K562 (cell line): ENCODE results near the gene KRTAP2-1. TPM values are rescaled to one million over a fixed set of nuclear protein-coding genes. Genes with fewer than 3 reads are reported as not detected.

Experiments
- ATAC-seq: fragments of 200-7000 bp; cut with Tn5 transposase; 3 replicates; pipeline ENCODE4 v1.9.1; 2020; ENCODE audit warnings: moderate library complexity
- BruUV-seq: library from RNA; stranded (reverse); fragments of 400-500 nt; replicated peaks from 2 replicates; lab custom pipeline; 2021; lab: Mats Ljungman, UMichigan
- CTCF ChIA-PET: fragments of 300-600 bp; formaldehyde crosslinking; extraction: SDS; loops from one replicate; lab custom pipeline; 2021; ENCODE audit warnings: low intra/inter-chr PET ratio; lab: Yijun Ruan, JAX
- POLR2A ChIA-PET: fragments of 300-600, 350-650 bp; sonication (Branson Sonifier 250); formaldehyde crosslinking; extraction: SDS; loops from one replicate; lab custom pipeline; 2021; ENCODE audit warnings: antibody characterized with exemption, inconsistent platforms; lab: Yijun Ruan, JAX
- DNase-seq, 4 experiments: peaks; one replicate each; pipeline versions ENCODE4 v3.0.0 to v3.0.0-alpha.2; 2011 to 2018; ENCODE audit warnings: low spot score in 3 of 4, mixed read lengths in 3 of 4; ENCODE audit errors: extremely low read depth in 1 of 4
- FAIRE-seq: peaks from 2 replicates; lab custom pipeline; 2011; peaks lifted over from hg19 to GRCh38; lab: Jason Lieb, UNC
- H2AFZ ChIP-seq: 2 replicates; pipeline ENCODE4 v1.6.0; 2011; ENCODE audit warnings: low read depth, low read length, control low read depth, inconsistent platforms
- H3K27ac ChIP-seq: fragments of 200-600 bp; 3 replicates; pipeline ENCODE4 v1.8.0; 2011; ENCODE audit warnings: low read depth, mild to moderate bottlenecking, control low read depth, inconsistent platforms, low read length, moderate library complexity, mixed read lengths; ENCODE audit errors: extremely low read depth
- H3K27me3 ChIP-seq, 2 experiments: fragments of 300-600 bp in 1 of 2; 2 replicates in 1 of 2; 3 replicates in 1 of 2; pipeline versions ENCODE4 v1.6.0 to v1.8.0; 2011; ENCODE audit warnings: inconsistent platforms in 2 of 2, low read length in 2 of 2, mild to moderate bottlenecking in 1 of 2, mixed read lengths in 1 of 2, moderate library complexity in 1 of 2; ENCODE audit not compliant: control insufficient read depth in 2 of 2, insufficient read depth in 2 of 2
- H3K36me3 ChIP-seq: fragments of 300-600 bp; 3 replicates; pipeline ENCODE4 v1.8.0; 2011; ENCODE audit warnings: mild to moderate bottlenecking, low read length, inconsistent platforms; ENCODE audit not compliant: control insufficient read depth, insufficient read depth
- H3K4me1 ChIP-seq, 2 experiments: fragments of 200-600 bp in 1 of 2; replicated peaks in 1 of 2; 2 replicates in 1 of 2; 3 replicates in 1 of 2; pipeline versions ENCODE4 v1.5.1 to v1.8.0; 2011; ENCODE audit warnings: inconsistent platforms in 2 of 2, low read length in 2 of 2, mild to moderate bottlenecking in 1 of 2, mixed read lengths in 1 of 2, moderate library complexity in 1 of 2; ENCODE audit not compliant: control insufficient read depth in 2 of 2, insufficient read depth in 2 of 2
- H3K4me2 ChIP-seq: 2 replicates; pipeline ENCODE4 v1.6.1; 2011; ENCODE audit warnings: low read length, control low read depth, inconsistent platforms, mixed read lengths; ENCODE audit not compliant: insufficient read depth
- H3K4me3 ChIP-seq: fragments of 200-600 bp; sonication (generic), shearing (Covaris generic); 2 replicates; pipeline ENCODE4 v1.5.1; 2016; ENCODE audit warnings: control low read depth, inconsistent platforms
- H3K79me2 ChIP-seq: fragments of 200-600 bp; 3 replicates; pipeline ENCODE4 v1.8.0; 2011; ENCODE audit warnings: low read length, inconsistent platforms; ENCODE audit not compliant: control insufficient read depth, insufficient read depth
- H3K9ac ChIP-seq, 2 experiments: 2 replicates each; pipeline versions ENCODE4 v1.6.0 to v1.6.1; 2011; ENCODE audit warnings: low read depth in 2 of 2, low read length in 2 of 2, control low read depth in 1 of 2, inconsistent platforms in 1 of 2, mild to moderate bottlenecking in 1 of 2, mixed read lengths in 1 of 2; ENCODE audit not compliant: insufficient read depth in 1 of 2
- H3K9me1 ChIP-seq: one replicate; pipeline ENCODE4 v1.6.0; 2011; ENCODE audit warnings: inconsistent platforms, mild to moderate bottlenecking, low read length, moderate library complexity; ENCODE audit not compliant: control insufficient read depth, insufficient read depth
- H3K9me3 ChIP-seq: replicated peaks from 2 replicates; pipeline ENCODE4 v1.5.1; 2011; ENCODE audit warnings: low read depth, low read length, inconsistent platforms; ENCODE audit not compliant: control insufficient read depth, insufficient read depth
- H4K20me1 ChIP-seq: replicated peaks from 2 replicates; pipeline ENCODE4 v1.6.1; 2011; ENCODE audit warnings: low read length, inconsistent platforms, mixed read lengths; ENCODE audit not compliant: control insufficient read depth, insufficient read depth
- CHCHD3 ChIP-seq: fragments of 250-450 bp; sonication (Bioruptor Pico); IDR thresholded peaks from 2 replicates; pipeline ENCODE4 v2.1.2; 2022; ENCODE audit warnings: mild to moderate bottlenecking
- HMGN3 ChIP-seq: IDR thresholded peaks from 2 replicates; pipeline ENCODE4 v1.6.1; 2011; ENCODE audit warnings: borderline replicate concordance, low read depth, mild to moderate bottlenecking, mixed read lengths, low read length; ENCODE audit not compliant: insufficient read length; ENCODE audit errors: extremely low read depth
- PCBP2 ChIP-seq: fragments of 200-400 bp; formaldehyde crosslinking; IDR thresholded peaks from 2 replicates; pipeline ENCODE4 v1.6.1; 2018; ENCODE audit warnings: low read length, low read depth, mild to moderate bottlenecking, moderate library complexity; ENCODE audit not compliant: poor library complexity, severe bottlenecking
- POLR3A ChIP-seq: IDR thresholded peaks from 2 replicates; pipeline ENCODE4 v1.6.1; 2011; ENCODE audit warnings: borderline replicate concordance, mild to moderate bottlenecking, moderate library complexity; ENCODE audit not compliant: insufficient read length, insufficient read depth; ENCODE audit errors: extremely low read depth
- ZNF347 ChIP-seq: fragments of 450-650 bp; formaldehyde crosslinking; IDR thresholded peaks from 2 replicates; pipeline ENCODE4 v1.4.0; 2020; ENCODE audit warnings: low read depth, mild to moderate bottlenecking, moderate library complexity
- ZNF75A ChIP-seq: fragments of 450-650 bp; formaldehyde crosslinking; IDR thresholded peaks from 2 replicates; pipeline ENCODE4 v1.4.0; 2020; ENCODE audit warnings: mild to moderate bottlenecking
- in situ Hi-C: fragments of 300-500 bp; cut with MboI; formaldehyde crosslinking; loops from 4 replicates; pipeline ENCODE4 v1.15.0; 2018; ENCODE audit warnings: inconsistent platforms, mixed read lengths
- intact Hi-C: fragments of 100-400 bp; cut with micrococcal nuclease; formaldehyde crosslinking; loops from 2 replicates; pipeline ENCODE4 v1.14.2; 2022
- polyA plus RNA-seq, 8 experiments: library from polyadenylated mRNA; depleted of rRNA in 4 of 8; stranded (reverse) in 5 of 8; unstranded in 3 of 8; fragments of >200 nt; fragmentation: Nextera tagmentation in 2 of 8; fragmentation: Illumina TruSeq in 1 of 8; extraction: Ambion mirVana in 2 of 8; extraction: Trizol in 1 of 8; gene quantifications; 2 replicates each; pipeline versions ENCODE4 v1.2.1 to v1.2.3, GENCODE V29; 2011 to 2014; ENCODE audit warnings: inconsistent platforms in 1 of 8, missing spikeins in 1 of 8
- total RNA-seq, 7 experiments: library from RNA; depleted of rRNA in 6 of 7; stranded (reverse); fragments of >200 nt in 6 of 7; fragmentation: Illumina TruSeq in 2 of 7; extraction: Trizol in 2 of 7; gene quantifications; 2 replicates each; pipeline versions ENCODE4 v1.2.1 to v1.2.3, GENCODE V29; 2011 to 2021; ENCODE audit warnings: low replicate concordance in 1 of 7
- TF ChIP-seq, protein P1 (sequence below): sonication (generic); formaldehyde crosslinking; IDR thresholded peaks from 2 replicates; pipeline ENCODE4 v1.8.0; 2022; ENCODE audit warnings: missing genetic modification reagents, mild to moderate bottlenecking, moderate library complexity, borderline replicate concordance

The KRTAP2-1 gene
- total and polyA plus RNA-seq, 9 of the 15 experiments (the other 6 are each of a cell fraction or from before 2014, with no cell fraction given) = not detected

DNA sequence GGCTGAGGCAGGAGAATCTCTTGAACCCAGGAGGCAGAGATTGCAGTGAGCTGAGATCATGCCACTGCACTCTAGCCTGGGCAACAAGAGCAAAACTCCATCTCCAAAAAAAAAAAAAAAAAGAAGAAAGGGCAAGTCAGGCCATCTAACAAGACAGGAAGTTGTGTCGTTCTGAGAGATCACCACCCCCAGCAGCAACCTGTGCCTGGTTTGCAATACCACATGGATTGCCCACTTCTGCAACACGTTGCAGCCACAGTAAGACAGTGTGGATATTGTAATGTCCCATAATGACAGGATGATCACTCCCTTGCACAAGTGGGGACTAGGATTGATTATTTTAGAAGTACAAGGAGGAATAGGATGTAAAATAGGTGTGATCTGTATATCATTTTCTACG is 21.9 kb upstream of the KRTAP2-1 start (continued):
- TF ChIP-seq, protein P1, sequence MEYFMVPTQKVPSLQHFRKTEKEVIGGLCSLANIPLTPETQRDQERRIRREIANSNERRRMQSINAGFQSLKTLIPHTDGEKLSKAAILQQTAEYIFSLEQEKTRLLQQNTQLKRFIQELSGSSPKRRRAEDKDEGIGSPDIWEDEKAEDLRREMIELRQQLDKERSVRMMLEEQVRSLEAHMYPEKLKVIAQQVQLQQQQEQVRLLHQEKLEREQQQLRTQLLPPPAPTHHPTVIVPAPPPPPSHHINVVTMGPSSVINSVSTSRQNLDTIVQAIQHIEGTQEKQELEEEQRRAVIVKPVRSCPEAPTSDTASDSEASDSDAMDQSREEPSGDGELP = no peak

DNA sequence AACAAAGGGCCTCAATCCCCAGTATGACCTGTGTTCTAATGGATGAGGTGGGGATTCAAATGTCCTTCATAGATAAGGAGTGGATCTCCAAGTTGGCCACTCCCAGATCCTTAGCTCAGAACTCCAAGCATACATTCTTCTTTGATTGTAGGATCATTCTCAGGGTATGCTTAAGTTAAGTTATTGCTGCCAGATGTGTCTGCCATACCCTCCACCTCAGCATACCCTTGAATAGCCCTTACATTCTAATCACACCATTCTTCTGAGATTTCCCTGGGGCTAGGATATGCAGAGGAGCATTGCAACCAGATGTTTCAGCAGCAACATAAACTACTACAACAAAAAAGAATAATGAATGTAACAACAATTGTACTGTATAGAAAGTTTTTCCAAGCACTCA is 20.2 kb upstream of the KRTAP2-1 start:
- no peaks in the 10 kb centered on the region for H3K9me3 ChIP-seq
- FAIRE-seq (no peak), ATAC-seq (no peak), DNase-seq (no peak)
- H3K4me2 ChIP-seq = no peak overlapping the region
- BruUV-seq = no TSS peak
- intact Hi-C loops (no loop called here), in situ Hi-C loops (no loop called here)
- no peaks in the 10 kb centered on the region for H3K79me2 ChIP-seq
- H3K9ac ChIP-seq = no peak overlapping the region
- no peak overlapping the region for H2AFZ ChIP-seq
- peaks cover 0 to 5% of the 10 kb centered on the region in 2 experiments; a peak in 2 of 5 replicates for H3K4me1 ChIP-seq
- no peaks in the 10 kb centered on the region; a peak in 1 of 5 replicates for H3K27me3 ChIP-seq
- TF ChIP-seq HMGN3 (no peak), CHCHD3 (CRISPR knock-in tag) (no peak), PCBP2 (no peak), ZNF75A (CRISPR knock-in tag) (no peak), POLR3A (no peak), ZNF347 (CRISPR knock-in tag) (no peak)
- no peak overlapping the region for H3K4me3 ChIP-seq
- ChIA-PET CTCF (no interaction called here), POLR2A (interaction anchor here (0.6 kb wide), 1 partner anchor 38 kb away, joined by 3 read pairs; the partner anchor contains the start of gene KRTAP4-9)
- no peaks in the 10 kb centered on the region for H3K9me1 ChIP-seq
- no peak overlapping the region for H3K27ac ChIP-seq
- no peaks in the 10 kb centered on the region for H4K20me1 ChIP-seq
- no peaks in the 10 kb centered on the region for H3K36me3 ChIP-seq
